Natural killer cell (primary cell): ENCODE measurements around the gene ZNF839. TPM values are rescaled to one million over a fixed set of nuclear protein-coding genes. Genes with fewer than 3 reads are reported as not detected.
"Not testable (repeated sequence)": the region's sequence is repeated elsewhere in the genome, so short reads cannot be mapped to it uniquely, and the experiment has no call there.

Experiments used
- ATAC-seq, 3 donors: fragments of 150-1000 bp in 2 of 3; fragments of 200-7000 bp in 1 of 3; cut with Tn5 transposase; 1 replicate in 1 of 3; 2 replicates in 2 of 3; pipeline ENCODE4 v1.10.0; 2021; ENCODE audit warnings: mild to moderate bottlenecking in 2 of 3, moderate library complexity in 2 of 3
- DNase-seq, 2 donors: peaks; one replicate each; pipeline versions ENCODE4 v3.0.0 to v3.0.0-alpha.2; 2013 to 2021; ENCODE audit warnings: mixed read lengths in 1 of 2
- H3K27ac ChIP-seq: one replicate; pipeline ENCODE4 v1.5.1; 2013; ENCODE audit warnings: mild to moderate bottlenecking, low read length
- H3K27me3 ChIP-seq: one replicate; pipeline ENCODE4 v1.6.1; 2013; ENCODE audit warnings: low read length; ENCODE audit not compliant: control insufficient read depth, insufficient read depth
- H3K36me3 ChIP-seq: one replicate; pipeline ENCODE4 v1.6.1; 2013; ENCODE audit warnings: low read length; ENCODE audit not compliant: control insufficient read depth, insufficient read depth
- H3K4me1 ChIP-seq: one replicate; pipeline ENCODE4 v1.6.1; 2013; ENCODE audit warnings: low read length; ENCODE audit not compliant: control insufficient read depth, insufficient read depth
- H3K4me3 ChIP-seq: one replicate; pipeline ENCODE4 v1.5.1; 2013; ENCODE audit warnings: low read length
- H3K9me3 ChIP-seq: one replicate; pipeline ENCODE4 v1.6.1; 2013; ENCODE audit warnings: low read length; ENCODE audit not compliant: control insufficient read depth, insufficient read depth
- H3K27ac Mint-ChIP-seq, 2 donors: one replicate each; pipeline ENCODE4 v1.8.0; 2022; ENCODE audit warnings: mild to moderate bottlenecking in 2 of 2, mixed read lengths in 2 of 2, moderate library complexity in 1 of 2
- H3K27me3 Mint-ChIP-seq, 2 donors: one replicate each; pipeline ENCODE4 v1.8.0; 2022; ENCODE audit warnings: low read depth in 2 of 2, mixed read lengths in 2 of 2
- H3K36me3 Mint-ChIP-seq: one replicate; pipeline ENCODE4 v1.8.0; 2022; ENCODE audit warnings: mixed read lengths
- H3K4me1 Mint-ChIP-seq, 2 donors: one replicate each; pipeline ENCODE4 v1.8.0; 2022; ENCODE audit warnings: mixed read lengths in 2 of 2
- H3K4me3 Mint-ChIP-seq: one replicate; pipeline ENCODE4 v1.8.0; 2022; ENCODE audit warnings: mild to moderate bottlenecking, moderate library complexity, mixed read lengths
- H3K9me3 Mint-ChIP-seq, 2 donors: one replicate each; pipeline ENCODE4 v1.8.0; 2022; ENCODE audit warnings: mixed read lengths in 2 of 2
- CTCF ChIP-seq: fragments of 200-600 bp; IDR thresholded peaks from one replicate; pipeline ENCODE4 v1.8.0; 2022; ENCODE audit warnings: antibody characterized with exemption
- WGBS: methylation state at CpG from one replicate; pipeline ENCODE4 v1.1.7; 2013; ENCODE audit warnings: missing lambda C conversion rate; ENCODE audit not compliant: insufficient coverage; 5-methylcytosine and 5-hydroxymethylcytosine counted together
- intact Hi-C: fragments of 100-400 bp; cut with micrococcal nuclease; formaldehyde crosslinking; loops from one replicate; pipeline ENCODE4 v1.14.2; 2022
- total RNA-seq, 4 donors: library from RNA; stranded (reverse); fragments of 120-200 nt in 1 of 4; gene quantifications; one replicate each; pipeline versions ENCODE4 v1.2.3 to v1.2.4, GENCODE V29; 2013 to 2022

ZNF839 gene
- total RNA-seq, 3 donors from 2014 or later (not counting 1 experiment from before 2014, with no cell fraction given), result 13.3 to 20.4 (median 18.1) TPM

- H3K9me3 Mint-ChIP-seq, result no peaks in the 10 kb centered on the region
Observed at GRCh38 chr14:102348376-102348775, 28.8 kb downstream of the ZNF839 start.

GRCh38 chr14:102351023-102351422 lies 31.5 kb downstream of the ZNF839 start:
- H3K4me3 Mint-ChIP-seq, result no peak overlapping the region
- H3K27me3 Mint-ChIP-seq, result no peaks in the 10 kb centered on the region
- WGBS, result 96% methylated on average over 10 of the region's 10 CpGs
- intact Hi-C loops, result no loop called here
- H3K36me3 ChIP-seq, result peaks cover 56% of the 10 kb centered on the region
- no peak overlapping the region for H3K4me3 ChIP-seq
- H3K27ac ChIP-seq, result no peak overlapping the region
- no peak for TF ChIP-seq CTCF
- DNase-seq, result no peak
- H3K9me3 ChIP-seq, result no peaks in the 10 kb centered on the region
- H3K9me3 Mint-ChIP-seq, result no peaks in the 10 kb centered on the region
- no peak for ATAC-seq
- no peaks in the 10 kb centered on the region for H3K4me1 ChIP-seq
- H3K4me1 Mint-ChIP-seq, result peaks cover 0 to 3% of the 10 kb centered on the region in 2 donors
- H3K36me3 Mint-ChIP-seq, result peaks cover 12% of the 10 kb centered on the region
- no peaks in the 10 kb centered on the region for H3K27me3 ChIP-seq
- no peak overlapping the region for H3K27ac Mint-ChIP-seq

More at GRCh38 chr14:102348376-102348775, 28.8 kb downstream of the ZNF839 start:
- DNase-seq, result no peak
- Histone ChIP-seq H3K27ac (no peak overlapping the region), H3K9me3 (no peaks in the 10 kb centered on the region), H3K4me1 (no peaks in the 10 kb centered on the region), H3K27me3 (no peaks in the 10 kb centered on the region), H3K4me3 (no peak overlapping the region), H3K36me3 (peaks cover 57% of the 10 kb centered on the region)
- 96% methylated on average over 16 of the region's 16 CpGs for WGBS
- Mint-ChIP-seq H3K27ac (no peak overlapping the region), H3K27me3 (no peaks in the 10 kb centered on the region), H3K4me3 (no peak overlapping the region), H3K4me1 (peaks cover 0 to 3% of the 10 kb centered on the region in 2 donors), H3K36me3 (peaks cover 12% of the 10 kb centered on the region)
- intact Hi-C loops, result no loop called here
- TF ChIP-seq CTCF, result no peak
- ATAC-seq, result no peak

- intact Hi-C loops, H3K27ac Mint-ChIP-seq, H3K4me1 ChIP-seq, H3K27me3 ChIP-seq, DNase-seq, H3K4me3 ChIP-seq, H3K4me3 Mint-ChIP-seq, ATAC-seq, H3K9me3 Mint-ChIP-seq, H3K4me1 Mint-ChIP-seq, H3K27me3 Mint-ChIP-seq, H3K9me3 ChIP-seq, H3K27ac ChIP-seq: not testable (repeated sequence)
- peaks cover 56% of the 10 kb centered on the region for H3K36me3 ChIP-seq
- WGBS, result 98% methylated on average over 9 of the region's 9 CpGs
- H3K36me3 Mint-ChIP-seq, result peaks cover 12% of the 10 kb centered on the region
Observed at GRCh38 chr14:102351593-102351992, 32.0 kb downstream of the ZNF839 start.

GRCh38 chr14:102352213-102352612 lies 32.7 kb downstream of the ZNF839 start:
- H3K27ac ChIP-seq, result no peak overlapping the region
- DNase-seq (no peak), ATAC-seq (no peak)
- H3K4me3 ChIP-seq, result no peak overlapping the region
- intact Hi-C loops, result no loop called here
- H3K4me1 ChIP-seq, result no peaks in the 10 kb centered on the region
- no peaks in the 10 kb centered on the region for H3K27me3 ChIP-seq
- Mint-ChIP-seq H3K36me3 (peaks cover 12% of the 10 kb centered on the region), H3K27me3 (no peaks in the 10 kb centered on the region), H3K4me3 (no peak overlapping the region), H3K9me3 (no peaks in the 10 kb centered on the region), H3K4me1 (peaks cover 0 to 3% of the 10 kb centered on the region in 2 donors), H3K27ac (no peak overlapping the region)
- 96% methylated on average over 2 of the region's 4 CpGs for WGBS
- H3K36me3 ChIP-seq, result peaks cover 53% of the 10 kb centered on the region
- no peaks in the 10 kb centered on the region for H3K9me3 ChIP-seq
- TF ChIP-seq CTCF, result no peak
